Medulla oblongata (tissue), 1 donor: ENCODE measurements around the gene ZIC5.

Source experiments
- DNase-seq: peaks from one replicate; pipeline ENCODE4 v3.0.0-alpha.2; 2015; ENCODE audit errors: extremely low spot score

ZIC5 gene

GRCh38 chr13:99987154-99988019 lies 15.8 kb upstream of the ZIC5 start:
- no peak for DNase-seq

DNA sequence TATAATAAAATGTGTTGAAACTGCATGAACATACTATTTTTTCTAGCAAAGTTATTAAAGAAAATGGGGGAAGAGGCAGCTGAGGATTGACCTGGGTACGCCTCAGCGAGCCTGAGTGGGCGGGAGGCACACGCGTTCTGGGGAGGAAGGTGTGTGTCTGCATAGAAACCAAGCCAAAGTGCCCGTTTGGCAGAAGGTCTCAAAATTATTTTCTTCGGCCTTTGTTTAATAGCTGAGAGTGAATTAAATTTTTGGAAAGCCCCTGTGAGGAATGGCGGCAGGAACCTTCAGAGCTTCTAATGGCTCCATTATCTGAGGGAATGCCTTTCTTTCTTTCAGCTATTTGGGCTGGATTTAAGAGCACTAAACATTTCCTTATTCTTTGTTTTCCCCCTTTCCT lies 15.2 kb upstream of the ZIC5 start:
- no peak for DNase-seq

GRCh38 chr13:99985886-99986527 lies 14.4 kb upstream of the ZIC5 start:
- DNase-seq: no peak

DNA sequence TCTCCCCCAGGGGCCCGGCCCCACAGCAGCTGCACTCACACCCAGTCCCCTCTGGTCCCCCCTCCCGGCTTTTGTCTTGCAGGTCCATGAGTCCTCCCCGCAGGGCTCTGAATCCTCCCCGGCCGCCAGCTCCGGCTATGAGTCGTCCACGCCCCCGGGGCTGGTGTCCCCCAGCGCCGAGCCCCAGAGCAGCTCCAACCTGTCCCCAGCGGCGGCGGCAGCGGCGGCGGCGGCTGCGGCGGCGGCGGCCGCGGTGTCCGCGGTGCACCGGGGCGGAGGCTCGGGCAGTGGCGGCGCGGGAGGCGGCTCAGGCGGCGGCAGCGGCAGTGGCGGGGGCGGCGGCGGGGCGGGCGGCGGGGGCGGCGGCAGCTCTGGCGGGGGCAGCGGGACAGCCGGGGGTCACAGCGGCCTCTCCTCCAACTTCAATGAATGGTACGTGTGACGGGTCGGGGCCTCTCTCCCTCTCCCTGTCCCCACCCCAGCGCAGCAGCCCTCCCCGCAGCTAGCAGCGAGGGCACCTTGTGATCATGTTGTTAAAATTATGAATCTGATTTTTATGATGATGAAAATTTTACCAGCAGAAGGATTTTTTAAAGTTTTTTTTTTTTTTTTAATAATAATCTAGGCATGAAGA lies 13.8 kb upstream of the ZIC5 start:
- DNase-seq: no peak

DNA sequence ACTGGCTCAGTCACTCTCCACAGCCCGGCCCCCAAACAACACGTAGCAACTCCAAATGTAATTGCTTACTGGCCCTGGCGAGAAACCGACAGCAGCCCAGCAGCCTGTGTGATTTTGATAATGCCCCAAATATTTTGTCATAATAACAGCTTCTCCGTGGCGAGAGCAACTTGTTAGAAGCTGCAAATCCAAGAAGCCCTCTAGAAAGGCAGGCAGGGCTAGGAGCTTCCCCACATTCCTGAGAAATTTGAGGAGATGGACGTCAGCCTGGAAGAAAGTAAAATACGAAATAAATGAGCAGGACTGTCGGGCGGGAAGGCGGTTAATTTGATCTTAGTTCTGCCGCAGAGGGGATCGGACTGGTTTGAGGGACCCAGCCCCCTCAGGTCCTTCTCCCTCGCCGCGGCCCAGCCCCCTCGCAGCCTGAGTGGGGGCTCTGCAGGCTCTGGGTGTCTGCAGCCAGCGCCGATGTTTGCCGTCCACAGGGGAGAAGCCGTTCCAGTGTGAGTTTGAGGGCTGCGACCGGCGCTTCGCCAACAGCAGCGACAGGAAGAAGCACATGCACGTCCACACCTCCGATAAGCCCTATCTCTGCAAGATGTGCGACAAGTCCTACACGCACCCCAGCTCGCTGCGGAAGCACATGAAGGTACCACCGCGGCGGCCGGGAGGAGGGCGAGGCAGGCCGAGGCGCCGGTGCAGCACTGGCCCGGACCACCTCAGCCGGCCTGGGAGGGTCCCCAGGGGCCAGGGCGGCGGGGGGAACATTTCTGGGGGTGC lies 13.1 kb upstream of the ZIC5 start:
- DNase-seq: no peak

GRCh38 chr13:99983499-99984401 lies 12.2 kb upstream of the ZIC5 start:
- DNase-seq: no peak

DNA sequence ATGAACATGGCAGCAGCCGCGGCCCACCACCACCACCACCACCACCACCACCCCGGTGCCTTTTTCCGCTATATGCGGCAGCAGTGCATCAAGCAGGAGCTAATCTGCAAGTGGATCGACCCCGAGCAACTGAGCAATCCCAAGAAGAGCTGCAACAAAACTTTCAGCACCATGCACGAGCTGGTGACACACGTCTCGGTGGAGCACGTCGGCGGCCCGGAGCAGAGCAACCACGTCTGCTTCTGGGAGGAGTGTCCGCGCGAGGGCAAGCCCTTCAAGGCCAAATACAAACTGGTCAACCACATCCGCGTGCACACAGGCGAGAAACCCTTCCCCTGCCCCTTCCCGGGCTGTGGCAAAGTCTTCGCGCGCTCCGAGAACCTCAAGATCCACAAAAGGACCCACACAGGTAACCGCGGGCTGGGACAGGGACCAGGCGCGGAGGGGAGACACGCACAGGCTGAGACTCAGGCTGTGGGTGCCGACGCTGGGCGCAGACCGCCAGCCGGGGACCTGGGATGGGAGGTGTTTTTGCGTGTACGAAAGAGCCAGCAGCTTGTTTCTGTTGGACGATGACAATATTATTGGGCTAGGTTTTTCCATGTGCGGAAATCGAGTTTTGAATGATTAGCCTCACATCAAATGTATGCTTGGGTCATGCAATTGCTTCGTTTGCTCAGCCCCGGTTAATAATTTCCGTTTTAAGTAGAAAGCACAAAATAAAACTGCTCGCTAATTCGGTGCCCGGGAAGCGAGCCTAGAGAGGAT lies 11.3 kb upstream of the ZIC5 start:
- no peak for DNase-seq

- DNase-seq: no peak
Observed at GRCh38 chr13:99982036-99982730, 10.6 kb upstream of the ZIC5 start.

DNA sequence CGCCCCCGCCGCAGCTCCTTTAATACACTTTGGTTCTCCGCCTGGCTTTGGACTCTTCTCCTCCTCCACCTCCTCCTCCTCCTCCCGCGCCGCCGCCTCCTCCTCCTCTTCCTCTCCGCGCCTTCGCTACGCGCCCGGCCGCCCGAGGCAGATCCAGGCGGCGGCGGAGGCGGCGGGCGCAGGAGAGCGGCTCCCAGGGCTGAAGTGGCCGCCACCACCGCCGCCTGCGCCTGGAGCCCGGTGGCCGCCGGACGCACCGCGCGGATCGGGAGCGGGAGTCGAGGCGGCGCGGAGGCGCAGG lies 10.1 kb upstream of the ZIC5 start, which contains the start of gene ZIC2:
ZIC2 (plus strand) TSS at position 50 of the 301 bp plus-strand sequence. CDS start 281 bp downstream, outside the sequence.
- no peak for DNase-seq

- no peak for DNase-seq
Observed at GRCh38 chr13:99980824-99981734, 9.5 kb upstream of the ZIC5 start.

- peak; percentile 61 for DNase-seq
Observed at GRCh38 chr13:99980201-99980823, 8.7 kb upstream of the ZIC5 start.

GRCh38 chr13:99979453-99980200 lies 8.1 kb upstream of the ZIC5 start:
- no peak for DNase-seq

GRCh38 chr13:99978799-99979452 lies 7.4 kb upstream of the ZIC5 start:
- no peak for DNase-seq

DNA sequence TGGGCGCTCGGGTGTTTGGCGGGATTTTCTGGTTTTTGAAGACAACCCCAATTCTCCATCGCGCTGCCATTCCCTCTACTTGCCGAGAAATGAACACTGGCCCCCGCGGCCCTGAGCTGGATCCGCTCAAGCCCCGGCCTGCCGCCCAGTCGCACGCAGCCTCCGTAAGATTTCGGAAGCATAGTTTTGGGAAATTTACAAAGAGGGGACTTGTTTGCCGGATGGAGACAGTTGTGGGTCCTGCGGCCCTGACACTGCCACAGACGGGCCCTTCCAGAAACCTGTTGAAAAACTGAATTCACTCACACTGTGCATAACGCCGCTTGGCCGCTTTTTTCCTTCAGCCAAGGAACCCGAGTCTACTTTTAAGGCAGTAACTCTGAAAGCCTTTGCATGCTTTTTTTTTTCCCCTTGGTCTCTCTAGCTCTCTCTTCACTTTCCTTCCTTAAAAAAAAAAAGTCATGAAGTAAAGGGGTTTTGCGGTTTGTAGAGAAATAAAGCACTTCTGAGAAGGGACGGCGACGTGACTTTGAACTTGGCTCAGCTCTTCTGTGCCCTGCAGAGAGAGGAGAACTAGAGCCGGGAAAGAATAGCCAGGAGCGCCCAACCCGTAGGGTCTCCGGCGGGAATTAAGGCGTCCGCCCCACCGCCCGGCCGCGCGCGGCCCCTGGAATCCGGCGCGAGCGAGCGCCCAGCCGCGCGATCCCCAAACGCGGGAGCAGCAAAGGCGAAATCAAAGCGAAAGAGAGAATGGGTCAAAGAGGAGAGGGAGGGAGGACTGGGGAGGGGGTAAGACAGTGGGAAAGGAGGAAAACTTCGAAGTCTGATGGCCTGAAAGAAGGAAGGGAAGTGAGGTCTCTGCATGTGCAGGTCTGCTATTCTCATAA lies 6.6 kb upstream of the ZIC5 start:
- no peak for DNase-seq

GRCh38 chr13:99977334-99977911 lies 5.9 kb upstream of the ZIC5 start:
- DNase-seq: no peak
